K562 (cell line): ENCODE data around the gene CNGB1. TPM values are rescaled to one million over a fixed set of nuclear protein-coding genes. Genes with fewer than 3 reads are reported as not detected.
A peak's percentile ranks its signal among the peaks of the same experiment; 100 is the strongest.

Experiments used
- AFF1 ChIP-seq, 2 experiments: fragments of 450-650 bp; IDR thresholded peaks; 2 replicates each; pipeline ENCODE4 v1.6.1; 2018; ENCODE audit warnings: mild to moderate bottlenecking in 2 of 2, low read depth in 1 of 2; ENCODE audit not compliant: partially characterized antibody in 2 of 2
- ARID2 ChIP-seq: fragments of 450-650 bp; IDR thresholded peaks from 2 replicates; pipeline ENCODE4 v1.6.1; 2017; ENCODE audit warnings: antibody characterized with exemption, mild to moderate bottlenecking
- CREM ChIP-seq: IDR thresholded peaks from 2 replicates; pipeline ENCODE4 v1.6.1; 2014; ENCODE audit warnings: antibody characterized with exemption, low read depth
- CTBP1 ChIP-seq: fragments of 450-650 bp; IDR thresholded peaks from 2 replicates; pipeline ENCODE4 v1.6.1; 2016; ENCODE audit warnings: borderline replicate concordance
- CTCFL ChIP-seq: IDR thresholded peaks from 2 replicates; pipeline ENCODE4 v1.6.1; 2011; ENCODE audit warnings: borderline replicate concordance, low read depth, mild to moderate bottlenecking, moderate library complexity, low read length; ENCODE audit not compliant: insufficient read depth, poor library complexity, severe bottlenecking
- ETV5 ChIP-seq: sonication (generic); formaldehyde crosslinking; IDR thresholded peaks from 2 replicates; pipeline ENCODE4 v1.4.0; 2020; ENCODE audit warnings: low read depth, mild to moderate bottlenecking, missing genetic modification reagents
- GABPB1 ChIP-seq: sonication (generic); formaldehyde crosslinking; IDR thresholded peaks from 2 replicates; pipeline ENCODE4 v1.8.0; 2022; ENCODE audit warnings: mild to moderate bottlenecking, missing genetic modification reagents
- MAZ ChIP-seq, 2 experiments: fragments of 450-650 bp in 1 of 2; sonication (generic) in 1 of 2; formaldehyde crosslinking; IDR thresholded peaks in 1 of 2; conservative IDR thresholded peaks in 1 of 2; 2 replicates each; pipeline versions ENCODE4 v1.4.0 to v1.5.0; 2020; ENCODE audit warnings: mild to moderate bottlenecking in 1 of 2, missing genetic modification reagents in 1 of 2
- PRDM10 ChIP-seq: fragments of 450-650 bp; IDR thresholded peaks from 2 replicates; pipeline ENCODE4 v1.6.1; 2018; ENCODE audit not compliant: partially characterized antibody
- SIN3A ChIP-seq, 2 experiments: fragments of 150-350 bp in 1 of 2; IDR thresholded peaks; 2 replicates each; pipeline ENCODE4 v1.6.1; 2011 to 2016; ENCODE audit warnings: borderline replicate concordance in 2 of 2, low read depth in 2 of 2, low read length in 2 of 2, mild to moderate bottlenecking in 2 of 2, moderate library complexity in 2 of 2; ENCODE audit not compliant: control insufficient read depth in 1 of 2
- SMC3 ChIP-seq: conservative IDR thresholded peaks from 2 replicates; pipeline ENCODE4 v1.6.1; 2011; ENCODE audit warnings: low read depth, low read length, improper control_type of control experiment; ENCODE audit not compliant: insufficient read depth
- TFAP4 ChIP-seq: sonication (generic); formaldehyde crosslinking; IDR thresholded peaks from 2 replicates; pipeline ENCODE4 v1.8.0; 2022; ENCODE audit warnings: missing genetic modification reagents, mild to moderate bottlenecking, moderate library complexity, borderline replicate concordance
- YY1 ChIP-seq, 3 experiments: IDR thresholded peaks; 2 replicates each; pipeline ENCODE4 v1.6.1; 2011; ENCODE audit warnings: low read length in 2 of 3, mild to moderate bottlenecking in 2 of 3, moderate library complexity in 2 of 3, borderline replicate concordance in 1 of 3, control low read depth in 1 of 3, low read depth in 1 of 3; ENCODE audit not compliant: insufficient read depth in 3 of 3, insufficient replicate concordance in 2 of 3, control insufficient read depth in 1 of 3, insufficient read length in 1 of 3; ENCODE audit errors: extremely low read depth in 1 of 3
- ZNF354B ChIP-seq: fragments of 250-450 bp; sonication (Bioruptor Pico); IDR thresholded peaks from 2 replicates; pipeline ENCODE4 v1.4.0; 2020
- polyA plus RNA-seq, 8 experiments: library from polyadenylated mRNA; depleted of rRNA in 4 of 8; stranded (reverse) in 5 of 8; unstranded in 3 of 8; fragments of >200 nt; fragmentation: Nextera tagmentation in 2 of 8; fragmentation: Illumina TruSeq in 1 of 8; extraction: Ambion mirVana in 2 of 8; extraction: Trizol in 1 of 8; gene quantifications; 2 replicates each; pipeline versions ENCODE4 v1.2.1 to v1.2.3, GENCODE V29; 2011 to 2014; ENCODE audit warnings: inconsistent platforms in 1 of 8, missing spikeins in 1 of 8
- total RNA-seq, 7 experiments: library from RNA; depleted of rRNA in 6 of 7; stranded (reverse); fragments of >200 nt in 6 of 7; fragmentation: Illumina TruSeq in 2 of 7; extraction: Trizol in 2 of 7; gene quantifications; 2 replicates each; pipeline versions ENCODE4 v1.2.1 to v1.2.3, GENCODE V29; 2011 to 2021; ENCODE audit warnings: low replicate concordance in 1 of 7

CNGB1 gene
- total and polyA plus RNA-seq, 9 of the 15 experiments (the other 6 are each of a cell fraction or from before 2014, with no cell fraction given) = not detected

- peak in 1 of 2 experiments; percentile 29; a peak in 1 of 4 replicates for TF ChIP-seq MAZ (CRISPR knock-in tag; conservative IDR thresholded peaks at IDR 0.05 in 1 of 2, IDR thresholded peaks at IDR 0.05 in 1 of 2)
- 0 out of 2 replicates have a peak, but pooled peaks have one; percentile 29 for TF ChIP-seq CTBP1
- TF ChIP-seq GABPB1 (CRISPR knock-in tag) = peak; percentile 66; the same call in 1 of the 2 replicates
- TF ChIP-seq PRDM10 = no peak
- 0 out of 2 replicates have a peak, but pooled peaks have one; percentile 25 for TF ChIP-seq ARID2
- TF ChIP-seq SMC3 = peak; percentile 82
- TF ChIP-seq YY1 (IDR thresholded peaks at IDR 0.05; ENCODE audit: borderline replicate concordance in 1 of 3, control insufficient read depth in 1 of 3, extremely low read depth in 1 of 3, insufficient read depth in 3 of 3, insufficient read length in 1 of 3, insufficient replicate concordance in 2 of 3, low read depth in 1 of 3, low read length in 2 of 3) = peak in 1 of 3 experiments; percentile 68
- peak; percentile 40 for TF ChIP-seq CTCFL
- peak in 1 of 2 experiments; percentile 14; a peak in 1 of 4 replicates for TF ChIP-seq SIN3A (IDR thresholded peaks at IDR 0.05; ENCODE audit: borderline replicate concordance in 2 of 2, control insufficient read depth in 1 of 2, low read depth in 2 of 2, low read length in 2 of 2)
- TF ChIP-seq CREM = peak; percentile 28; the same call in 1 of the 2 replicates
- no peak for TF ChIP-seq AFF1 (IDR thresholded peaks at IDR 0.05; ENCODE audit: low read depth in 1 of 2, partially characterized antibody in 2 of 2)
- TF ChIP-seq TFAP4 (CRISPR knock-in tag) = peak; percentile 65; the same call in 1 of the 2 replicates
- no peak for TF ChIP-seq ZNF354B (CRISPR knock-in tag)
- peak; percentile 51; the same call in 1 of the 2 replicates for TF ChIP-seq ETV5 (CRISPR knock-in tag)
Measured at GRCh38 chr16:57994778-57995177, 23.9 kb upstream of the CNGB1 start (continued).
